ENCODE data around the gene MDFIC2.

The MDFIC2 gene

GRCh38 chr3:70179111-70179510 lies 133.3 kb downstream of the MDFIC2 start:
- DNase-seq (ENCODE audit: low read depth): no peak

- no peak for DNase-seq (ENCODE audit: low read depth)
Measured at GRCh38 chr3:70177881-70178645, 134.4 kb downstream of the MDFIC2 start.

DNA sequence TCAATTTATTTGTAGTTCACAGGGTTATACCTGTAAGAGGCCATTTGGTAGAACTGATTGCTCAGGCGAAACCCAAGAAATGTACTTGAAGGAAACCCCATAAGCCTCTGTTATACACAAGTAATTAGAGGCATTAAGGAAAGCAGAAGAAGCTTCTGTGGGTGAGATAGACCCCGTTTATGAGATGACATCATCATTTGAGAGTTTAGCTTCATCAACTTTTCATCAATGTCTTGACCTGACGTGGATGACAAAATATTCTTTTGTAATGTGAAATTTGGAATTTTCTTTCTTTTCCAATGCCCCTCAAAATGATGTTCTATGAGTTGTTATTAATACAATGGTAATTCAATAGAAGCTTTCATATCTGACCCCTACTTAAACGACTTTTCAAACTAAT lies 136.2 kb downstream of the MDFIC2 start:
- no peak for DNase-seq (ENCODE audit: low read depth)

DNA sequence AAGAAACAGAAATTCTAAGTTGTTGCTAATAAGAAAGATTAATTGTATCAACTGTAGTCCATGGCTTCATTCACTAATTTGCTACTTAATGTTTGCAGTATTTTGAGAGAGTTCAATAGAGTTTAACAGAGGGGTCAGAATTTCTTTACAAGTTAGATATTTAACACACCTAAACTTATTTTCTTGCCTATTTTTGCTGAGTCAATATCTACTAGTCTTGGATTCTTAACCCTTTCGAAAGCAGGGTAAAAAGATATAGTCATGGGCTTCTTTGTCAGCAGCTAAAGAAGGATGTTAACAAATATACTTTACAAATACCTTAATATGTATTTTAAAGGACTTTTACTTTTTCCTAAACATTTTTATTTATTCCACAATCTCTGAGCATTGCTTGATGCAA lies 155.6 kb downstream of the MDFIC2 start:
- no peak for DNase-seq (ENCODE audit: low read depth)

- no peak for DNase-seq (ENCODE audit: low read depth)
Measured at GRCh38 chr3:70150599-70150998, 161.8 kb downstream of the MDFIC2 start.

GRCh38 chr3:70149714-70150400 lies 162.6 kb downstream of the MDFIC2 start:
- no peak for DNase-seq (ENCODE audit: low read depth)

All from amniotic epithelial cell (primary cell).